GM10847 (cell line): ENCODE results near the gene PITX1.

Experiments used
- POLR2A ChIP-seq: IDR thresholded peaks from 2 replicates; pipeline ENCODE4 v1.6.1; 2011; ENCODE audit not compliant: insufficient read length; ENCODE audit errors: extremely low read depth

PITX1 gene

GRCh38 chr5:135033901-135034235, at the start of gene PITX1:
TSS of gene PITX1 (minus strand) at chr5:135034228. CDS start at chr5:135033881, 347 bp downstream.
- no peak for TF ChIP-seq POLR2A

GRCh38 chr5:135081240-135081639, 47.2 kb upstream of the PITX1 start:
- no peak for TF ChIP-seq POLR2A

GRCh38 chr5:135079760-135080159, 45.7 kb upstream of the PITX1 start:
- no peak for TF ChIP-seq POLR2A

GRCh38 chr5:135079099-135079681, 45.2 kb upstream of the PITX1 start:
- TF ChIP-seq POLR2A, result no peak

- no peak for TF ChIP-seq POLR2A
Measured at GRCh38 chr5:135076801-135077200, 42.8 kb upstream of the PITX1 start.

GRCh38 chr5:135076051-135076491, 42.0 kb upstream of the PITX1 start:
- TF ChIP-seq POLR2A, result no peak

- no peak for TF ChIP-seq POLR2A
Measured at GRCh38 chr5:135075621-135076020, 41.6 kb upstream of the PITX1 start.

- no peak for TF ChIP-seq POLR2A
Measured at GRCh38 chr5:135073761-135074345, 39.8 kb upstream of the PITX1 start.

GRCh38 chr5:135072387-135073281, 38.6 kb upstream of the PITX1 start:
- no peak for TF ChIP-seq POLR2A

- no peak for TF ChIP-seq POLR2A
Measured at GRCh38 chr5:135071311-135071710, 37.3 kb upstream of the PITX1 start.

- no peak for TF ChIP-seq POLR2A
Measured at GRCh38 chr5:135069895-135070657, 36.0 kb upstream of the PITX1 start.

GRCh38 chr5:135069016-135069770, 35.2 kb upstream of the PITX1 start:
- TF ChIP-seq POLR2A, result no peak

- TF ChIP-seq POLR2A, result no peak
Measured at GRCh38 chr5:135067587-135067986, 33.6 kb upstream of the PITX1 start.

GRCh38 chr5:135066781-135067180, 32.8 kb upstream of the PITX1 start:
- no peak for TF ChIP-seq POLR2A
